GM18873 (cell line): ENCODE results near the gene FNDC3B.

Experiments used
- ATAC-seq: cut with Tn5 transposase; IDR thresholded peaks from one replicate; pipeline ENCODE4 v1.9.1; 2021; ENCODE audit warnings: mild to moderate bottlenecking, moderate library complexity, moderate number of reproducible peaks; ENCODE audit not compliant: unreplicated experiment, low FRiP score

The FNDC3B gene

GRCh38 chr3:172132159-172132586, 92.8 kb downstream of the FNDC3B start:
- ATAC-seq, result no peak

- ATAC-seq, result no peak
Observed at GRCh38 chr3:172132721-172133311, 93.4 kb downstream of the FNDC3B start.

GRCh38 chr3:172133838-172134237, 94.5 kb downstream of the FNDC3B start:
- no peak for ATAC-seq

GRCh38 chr3:172134352-172134751, 95.0 kb downstream of the FNDC3B start:
- peak; percentile 58 for ATAC-seq

- no peak for ATAC-seq
Observed at GRCh38 chr3:172135185-172135584, 95.8 kb downstream of the FNDC3B start.

GRCh38 chr3:172135820-172136219, 96.4 kb downstream of the FNDC3B start:
- no peak for ATAC-seq

- no peak for ATAC-seq
Observed at GRCh38 chr3:172136330-172136729, 97.0 kb downstream of the FNDC3B start.

- ATAC-seq, result no peak
Observed at GRCh38 chr3:172137287-172138192, 98.2 kb downstream of the FNDC3B start.

- no peak for ATAC-seq
Observed at GRCh38 chr3:172138193-172138537, 98.8 kb downstream of the FNDC3B start.

GRCh38 chr3:172138792-172139507, 99.6 kb downstream of the FNDC3B start:
- ATAC-seq, result peak; percentile 37

- ATAC-seq, result no peak
Observed at GRCh38 chr3:172139528-172140276, 100.3 kb downstream of the FNDC3B start.

- ATAC-seq, result no peak
Observed at GRCh38 chr3:172140499-172141391, 101.4 kb downstream of the FNDC3B start.

- ATAC-seq, result peak; percentile 77
Observed at GRCh38 chr3:172142051-172142863, 102.9 kb downstream of the FNDC3B start.

GRCh38 chr3:172142864-172143451, 103.6 kb downstream of the FNDC3B start:
- no peak for ATAC-seq

GRCh38 chr3:172143739-172144497, 104.5 kb downstream of the FNDC3B start:
- no peak for ATAC-seq

- ATAC-seq, result no peak
Observed at GRCh38 chr3:172144601-172145000, 105.2 kb downstream of the FNDC3B start.

GRCh38 chr3:172145031-172145686, 105.8 kb downstream of the FNDC3B start:
- ATAC-seq, result peak; percentile 38
